Aorta (tissue), 5 donors: ENCODE results near the gene SHROOM3. TPM values are rescaled to one million over a fixed set of nuclear protein-coding genes. Genes with fewer than 3 reads are reported as not detected.

ENCODE experiments used
- ATAC-seq: fragments of 200-7000 bp; cut with Tn5 transposase; one replicate; pipeline ENCODE4 v1.9.1; 2022; ENCODE audit warnings: moderate library complexity; ENCODE audit not compliant: low FRiP score
- DNase-seq, 2 donors: peaks; one replicate each; pipeline ENCODE4 v3.0.0-alpha.2; 2020
- H3K27ac ChIP-seq, 2 donors: one replicate each; pipeline ENCODE4 v1.5.1; 2013; ENCODE audit warnings: low read length in 2 of 2, mild to moderate bottlenecking in 2 of 2, moderate library complexity in 2 of 2, control low read depth in 1 of 2, inconsistent platforms in 1 of 2, low read depth in 1 of 2
- H3K27me3 ChIP-seq, 2 donors: one replicate each; pipeline ENCODE4 v1.6.1; 2013; ENCODE audit warnings: control low read depth in 1 of 2, low read length in 1 of 2, mild to moderate bottlenecking in 1 of 2, moderate library complexity in 1 of 2; ENCODE audit not compliant: insufficient read depth in 2 of 2, control insufficient read depth in 1 of 2
- H3K36me3 ChIP-seq, 2 donors: one replicate each; pipeline ENCODE4 v1.6.1; 2013; ENCODE audit warnings: control low read depth in 1 of 2, low read length in 1 of 2, mild to moderate bottlenecking in 1 of 2; ENCODE audit not compliant: insufficient read depth in 2 of 2, control insufficient read depth in 1 of 2
- H3K4me1 ChIP-seq, 2 donors: one replicate each; pipeline ENCODE4 v1.6.1; 2013; ENCODE audit warnings: low read length in 2 of 2, control low read depth in 1 of 2, mild to moderate bottlenecking in 1 of 2, moderate library complexity in 1 of 2; ENCODE audit not compliant: insufficient read depth in 2 of 2, control insufficient read depth in 1 of 2
- H3K4me3 ChIP-seq, 2 donors: one replicate each; pipeline ENCODE4 v1.5.1; 2013; ENCODE audit warnings: low read length in 2 of 2, control low read depth in 1 of 2, mild to moderate bottlenecking in 1 of 2
- H3K9me3 ChIP-seq: one replicate; pipeline ENCODE4 v1.6.1; 2013; ENCODE audit warnings: mild to moderate bottlenecking, low read length; ENCODE audit not compliant: control insufficient read depth
- WGBS, 2 donors: extraction: QIAGEN DNeasy Blood & Tissue Kit; methylation state at CpG; one replicate each; pipeline ENCODE4 v1.1.7; 2013; 5-methylcytosine and 5-hydroxymethylcytosine counted together
- intact Hi-C, 2 donors: fragments of 100-400 bp; cut with DNase I; formaldehyde crosslinking; loops; one replicate each; pipeline versions ENCODE4 v1.14.2 to v1.15.0; 2022
- polyA plus RNA-seq, 2 donors: library from polyadenylated mRNA; stranded (reverse); fragments of 200-250 nt; gene quantifications; one replicate each; pipeline ENCODE4 v1.2.3, GENCODE V29; 2013
- total RNA-seq, 2 donors: library from RNA; stranded (reverse); fragmentation: NEBNext Ultra II Directional; extraction: Animal tissue kit (Norgen Biotek cat#: 25700); gene quantifications; one replicate each; pipeline ENCODE4 v1.2.1, GENCODE V29; 2021
- donor health status: healthy with polysubstance abuse.
- donor health status: Bipolar disorder and iron deficiency.
- donor health status: DM: no; HTN: no; CAD: no.
- donor health status: DM: no; HTN: no; CAD: no.
- donor health status: DM: yes; HTN: yes; CAD: no.

Gene SHROOM3
- total and polyA plus RNA-seq, 4 donors = 14.1 to 173 (median 32.8) TPM

DNA sequence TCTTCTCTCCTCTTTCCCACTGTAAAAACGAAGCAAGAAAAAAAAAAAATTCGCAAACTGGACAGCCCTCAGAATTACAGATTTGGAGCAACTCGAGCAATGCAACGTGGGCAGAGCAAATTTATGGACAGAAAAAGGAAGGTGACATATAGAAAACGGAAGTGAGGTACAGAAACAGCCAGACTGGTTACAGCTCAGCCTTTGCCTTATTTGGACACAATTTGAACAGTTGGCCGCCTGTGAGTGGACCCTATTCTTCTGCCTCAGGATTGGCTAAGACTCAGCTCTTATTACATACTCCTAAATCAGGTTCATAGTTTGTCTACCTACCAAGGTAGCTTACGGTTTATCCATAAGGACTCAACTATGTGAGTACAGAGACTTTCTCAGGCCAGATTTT lies 364.1 kb downstream of the SHROOM3 start:
- no peak overlapping the region for H3K27ac ChIP-seq

GRCh38 chr4:76799718-76800117 lies 364.7 kb downstream of the SHROOM3 start:
- DNase-seq (no peak), ATAC-seq (no peak)
- no peak overlapping the region for H3K27ac ChIP-seq
- no peaks in the 10 kb centered on the region for H3K4me1 ChIP-seq
- no peaks in the 10 kb centered on the region for H3K27me3 ChIP-seq
- H3K9me3 ChIP-seq = no peaks in the 10 kb centered on the region
- no peak overlapping the region for H3K4me3 ChIP-seq
- intact Hi-C loops = no loop called here
- no peaks in the 10 kb centered on the region for H3K36me3 ChIP-seq

More for the DNA sequence above, 364.1 kb downstream of the SHROOM3 start:
- Histone ChIP-seq H3K27me3 (no peaks in the 10 kb centered on the region), H3K4me1 (no peaks in the 10 kb centered on the region), H3K4me3 (no peak overlapping the region), H3K9me3 (no peaks in the 10 kb centered on the region), H3K36me3 (no peaks in the 10 kb centered on the region)
- intact Hi-C loops = no loop called here
- ATAC-seq (no peak), DNase-seq (no peak)
- 57 to 58% methylated on average over 7 of the region's 7 CpGs for WGBS, 2 donors

- no peak for DNase-seq
- Histone ChIP-seq H3K9me3 (no peaks in the 10 kb centered on the region), H3K27ac (no peak overlapping the region), H3K4me3 (no peak overlapping the region), H3K36me3 (no peaks in the 10 kb centered on the region), H3K4me1 (no peaks in the 10 kb centered on the region), H3K27me3 (no peaks in the 10 kb centered on the region)
- WGBS, 2 donors = 91% methylated on average over 6 of the region's 6 CpGs
- no peak for ATAC-seq
- intact Hi-C loops = no loop called here
Measured at GRCh38 chr4:76800902-76801301, 365.9 kb downstream of the SHROOM3 start.

DNA sequence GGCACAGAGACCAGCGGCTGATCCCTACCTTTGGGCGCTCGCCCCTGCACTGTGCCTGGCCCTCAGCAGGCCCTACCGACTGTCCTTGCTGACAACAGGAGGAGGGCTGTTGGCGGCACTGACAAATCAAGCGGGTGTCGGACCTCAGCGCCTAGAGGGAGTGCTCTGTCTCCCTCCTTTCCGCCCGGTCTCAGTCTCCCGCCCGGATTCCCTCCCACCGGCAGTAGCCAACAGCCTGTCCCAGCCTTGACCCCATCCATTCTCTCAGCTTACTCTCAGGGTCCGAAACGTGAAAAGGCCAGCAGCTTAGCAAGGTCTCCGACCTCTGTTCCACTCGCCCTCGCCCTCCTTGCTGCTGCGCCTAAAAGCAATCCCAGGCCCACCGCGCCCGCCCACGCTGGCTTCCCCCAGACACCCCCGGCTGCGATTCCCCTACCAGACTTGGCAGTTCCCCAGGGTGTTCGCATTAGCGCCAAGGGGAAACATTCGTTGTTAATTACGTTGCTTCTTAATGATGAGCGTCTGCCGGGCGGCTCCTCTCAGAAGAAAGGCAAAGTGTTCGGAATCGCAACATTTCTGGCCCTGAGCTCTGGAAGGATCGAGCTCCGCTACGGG lies 366.7 kb downstream of the SHROOM3 start:
- DNase-seq (peak in 1 of 2 donors; percentile 49), ATAC-seq (peak; percentile 64)
- no peaks in the 10 kb centered on the region for H3K9me3 ChIP-seq
- no peak overlapping the region for H3K4me3 ChIP-seq
- H3K27me3 ChIP-seq = no peaks in the 10 kb centered on the region
- no peak overlapping the region for H3K27ac ChIP-seq
- no peaks in the 10 kb centered on the region for H3K4me1 ChIP-seq
- 52 to 63% methylated on average over 37 of the region's 37 CpGs for WGBS, 2 donors
- intact Hi-C loops = no loop called here
- H3K36me3 ChIP-seq = no peaks in the 10 kb centered on the region

DNA sequence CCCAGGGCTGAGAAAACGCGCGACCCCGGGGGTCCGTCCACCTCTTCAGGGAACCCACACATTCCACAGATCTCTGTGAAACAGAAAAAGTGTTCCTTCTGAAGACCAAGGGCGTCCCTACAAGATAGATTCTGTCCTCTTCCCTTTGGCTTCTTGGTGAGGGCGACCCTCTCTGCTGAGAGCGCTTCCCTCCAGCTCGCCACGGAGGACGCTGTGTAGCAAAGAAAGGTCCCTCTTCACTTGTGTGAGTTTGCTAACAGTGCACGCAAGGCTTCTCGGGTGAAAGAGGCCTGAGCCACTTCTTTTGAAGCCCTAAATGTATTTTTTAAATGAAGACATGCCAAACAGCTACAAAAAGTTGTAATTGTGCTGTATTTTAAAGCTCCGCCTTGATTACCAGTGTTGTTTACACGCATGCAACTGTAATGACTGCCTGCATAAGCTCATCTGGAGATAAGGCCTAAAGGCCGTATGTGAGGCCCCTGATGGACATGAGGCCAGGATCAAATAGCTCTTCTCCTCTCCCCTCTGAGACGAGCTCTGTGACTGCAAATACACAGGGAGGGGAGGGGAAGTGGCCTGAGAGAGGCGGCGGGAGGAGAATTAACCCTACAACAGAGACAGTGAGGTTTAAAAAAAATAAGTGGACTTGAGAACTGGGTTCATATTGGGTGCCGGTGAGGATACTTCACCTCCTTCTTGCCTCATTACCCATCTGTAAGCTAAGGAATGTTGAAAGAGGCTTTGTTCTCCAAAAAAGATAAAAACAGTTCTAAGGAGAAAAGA lies 367.4 kb downstream of the SHROOM3 start:
- H3K4me1 ChIP-seq = no peaks in the 10 kb centered on the region
- no peaks in the 10 kb centered on the region for H3K9me3 ChIP-seq
- no peak overlapping the region for H3K27ac ChIP-seq
- no peaks in the 10 kb centered on the region for H3K36me3 ChIP-seq
- intact Hi-C loops = no loop called here
- ATAC-seq = peak; percentile 55
- DNase-seq = no peak
- H3K27me3 ChIP-seq = no peaks in the 10 kb centered on the region
- no peak overlapping the region for H3K4me3 ChIP-seq
- WGBS, 2 donors = 56 to 71% methylated on average over 20 of the region's 20 CpGs

DNA sequence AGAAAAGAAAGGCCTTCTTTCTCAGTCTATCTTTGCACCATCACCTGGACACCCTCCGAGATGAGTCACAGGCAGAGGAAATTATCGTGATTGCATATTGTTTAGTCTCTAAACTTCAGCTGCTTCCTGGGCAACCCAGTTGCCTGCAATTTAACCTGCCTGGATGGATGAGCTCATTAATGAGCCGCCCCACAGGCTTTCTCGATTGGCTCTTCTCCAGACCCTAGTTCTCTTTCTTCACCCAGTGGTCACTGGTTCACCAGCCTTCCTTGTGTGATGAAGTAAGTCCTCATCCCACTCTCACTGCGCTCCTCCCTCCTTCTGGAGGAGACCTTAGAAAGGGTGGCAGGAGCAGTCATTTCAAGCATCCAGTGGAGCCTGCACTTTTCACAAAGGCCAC lies 368.5 kb downstream of the SHROOM3 start:
- 83 to 89% methylated on average over 5 of the region's 5 CpGs for WGBS, 2 donors
- H3K27ac ChIP-seq = no peak overlapping the region
- no peak for ATAC-seq

GRCh38 chr4:76804096-76804495 lies 369.1 kb downstream of the SHROOM3 start:
- no peaks in the 10 kb centered on the region for H3K36me3 ChIP-seq
- no peak overlapping the region for H3K27ac ChIP-seq
- no peak for ATAC-seq
- DNase-seq = no peak
- no peaks in the 10 kb centered on the region for H3K9me3 ChIP-seq
- H3K4me1 ChIP-seq = no peaks in the 10 kb centered on the region
- H3K27me3 ChIP-seq = no peaks in the 10 kb centered on the region
- H3K4me3 ChIP-seq = no peak overlapping the region
- 51 to 57% methylated on average over 5 of the region's 5 CpGs for WGBS, 2 donors
- intact Hi-C loops = no loop called here

More for the DNA sequence above, 368.5 kb downstream of the SHROOM3 start:
- Histone ChIP-seq H3K9me3 (no peaks in the 10 kb centered on the region), H3K36me3 (no peaks in the 10 kb centered on the region), H3K4me1 (no peaks in the 10 kb centered on the region), H3K27me3 (no peaks in the 10 kb centered on the region), H3K4me3 (no peak overlapping the region)
- intact Hi-C loops = no loop called here
- no peak for DNase-seq

DNA sequence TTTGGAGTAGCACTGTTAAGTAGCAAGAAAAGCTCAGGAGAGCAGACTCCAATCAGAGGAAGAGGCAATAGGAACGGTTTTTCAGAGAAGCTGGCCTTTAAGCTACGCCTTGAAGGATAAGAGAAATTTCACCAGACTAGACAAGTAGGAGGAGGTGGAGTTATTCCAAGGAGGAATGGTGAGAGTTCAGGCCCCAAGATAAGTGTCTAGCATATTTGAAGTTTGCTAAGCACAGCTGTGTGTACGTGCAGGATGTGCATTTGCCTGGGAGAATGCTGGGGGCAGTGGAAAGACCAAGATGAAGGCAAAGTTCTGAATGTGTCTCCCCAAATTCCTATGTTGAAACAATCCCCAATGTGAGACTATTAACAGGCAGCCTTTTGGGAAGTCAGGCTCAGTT lies 371.3 kb downstream of the SHROOM3 start:
- ATAC-seq (no peak), DNase-seq (no peak)
- intact Hi-C loops = no loop called here
- 91 to 92% methylated on average over 3 of the region's 3 CpGs for WGBS, 2 donors
- H3K4me1 ChIP-seq = no peaks in the 10 kb centered on the region
- H3K9me3 ChIP-seq = no peaks in the 10 kb centered on the region
- H3K27ac ChIP-seq = no peak overlapping the region
- no peak overlapping the region for H3K4me3 ChIP-seq
- H3K27me3 ChIP-seq = no peaks in the 10 kb centered on the region
- no peaks in the 10 kb centered on the region for H3K36me3 ChIP-seq

- no peak for ATAC-seq
- intact Hi-C loops = no loop called here
Measured at GRCh38 chr4:76806757-76807156, 371.7 kb downstream of the SHROOM3 start.

More at GRCh38 chr4:76806757-76807156, 371.7 kb downstream of the SHROOM3 start:
- Histone ChIP-seq H3K9me3 (no peaks in the 10 kb centered on the region), H3K4me3 (no peak overlapping the region), H3K4me1 (no peaks in the 10 kb centered on the region), H3K27me3 (no peaks in the 10 kb centered on the region), H3K27ac (no peak overlapping the region), H3K36me3 (no peaks in the 10 kb centered on the region)
- DNase-seq = no peak
- 99 to 100% methylated on average over 1 of the region's 1 CpG for WGBS, 2 donors
